Endothelial cell of umbilical vein (primary cell): ENCODE data around the gene RAB27B. TPM values are rescaled to one million over a fixed set of nuclear protein-coding genes. Genes with fewer than 3 reads are reported as not detected.

ENCODE experiments used
- BruUV-seq: library from RNA; stranded (reverse); fragments of 400-500 nt; replicated peaks from 2 replicates; lab custom pipeline; 2021; lab: Mats Ljungman, UMichigan
- CTCF ChIA-PET: fragments of 300-600, 350-600 bp; sonication (Branson Sonifier 250); formaldehyde crosslinking; loops from one replicate; lab custom pipeline; 2021; ENCODE audit warnings: antibody characterized with exemption, inconsistent platforms; lab: Charles Lee
- POLR2A ChIA-PET: fragments of 300-600, 350-600 bp; sonication (Branson Sonifier 250); formaldehyde crosslinking; loops from one replicate; lab custom pipeline; 2021; ENCODE audit warnings: antibody characterized with exemption, inconsistent platforms; lab: Charles Lee
- DNase-seq: peaks from one replicate; pipeline ENCODE4 v3.0.0-alpha.2; 2011; ENCODE audit warnings: low read depth, low spot score
- FAIRE-seq: peaks from 2 replicates; lab custom pipeline; 2011; peaks lifted over from hg19 to GRCh38; lab: Jason Lieb, UNC
- H2AFZ ChIP-seq: 2 replicates; pipeline ENCODE4 v1.6.0; 2012; ENCODE audit warnings: low read depth, low read length, control low read depth, inconsistent platforms
- H3K27ac ChIP-seq: 2 replicates; pipeline ENCODE4 v1.5.1; 2011; ENCODE audit warnings: low read depth, mild to moderate bottlenecking, control low read depth, low read length, moderate library complexity; ENCODE audit not compliant: insufficient read depth
- H3K27me3 ChIP-seq, 2 experiments: 2 replicates each; pipeline versions ENCODE4 v1.6.0 to v1.6.1; 2011; ENCODE audit warnings: low read length in 2 of 2, mixed read lengths in 1 of 2; ENCODE audit not compliant: control insufficient read depth in 2 of 2, insufficient read depth in 2 of 2
- H3K36me3 ChIP-seq, 2 experiments: 2 replicates in 1 of 2; 3 replicates in 1 of 2; pipeline ENCODE4 v1.5.1; 2011; ENCODE audit warnings: low read length in 2 of 2, mild to moderate bottlenecking in 1 of 2, moderate library complexity in 1 of 2; ENCODE audit not compliant: control insufficient read depth in 2 of 2, insufficient read depth in 2 of 2; ENCODE audit errors: extremely low read depth in 1 of 2
- H3K4me1 ChIP-seq: 3 replicates; pipeline ENCODE4 v1.5.1; 2011; ENCODE audit warnings: mild to moderate bottlenecking, low read length; ENCODE audit not compliant: control insufficient read depth, insufficient read depth; ENCODE audit errors: extremely low read depth
- H3K4me2 ChIP-seq: 2 replicates; pipeline ENCODE4 v1.6.1; 2011; ENCODE audit warnings: low read length, control low read depth, mixed read lengths; ENCODE audit not compliant: insufficient read depth
- H3K4me3 ChIP-seq, 3 experiments: fragments of 200-600 bp in 1 of 3; sonication (generic), shearing (Covaris generic) in 1 of 3; replicated peaks in 1 of 3; 2 replicates each; pipeline ENCODE4 v1.5.1; 2011 to 2016; ENCODE audit warnings: control low read depth in 3 of 3, low read length in 3 of 3, mild to moderate bottlenecking in 2 of 3, inconsistent platforms in 1 of 3, low read depth in 1 of 3, moderate library complexity in 1 of 3; ENCODE audit not compliant: insufficient read depth in 1 of 3
- H3K79me2 ChIP-seq: 2 replicates; pipeline ENCODE4 v1.6.0; 2012; ENCODE audit warnings: low read length, inconsistent platforms; ENCODE audit not compliant: control insufficient read depth, insufficient read depth
- H3K9ac ChIP-seq: replicated peaks from 2 replicates; pipeline ENCODE3; 2011; ENCODE audit warnings: low read length, control low read depth; ENCODE audit not compliant: insufficient read depth; ENCODE audit errors: extremely low read depth
- H3K9me1 ChIP-seq: replicated peaks from 3 replicates; pipeline ENCODE4 v1.6.0; 2011; ENCODE audit warnings: mild to moderate bottlenecking, low read length; ENCODE audit not compliant: control insufficient read depth, insufficient read depth; ENCODE audit errors: extremely low read depth
- H3K9me3 ChIP-seq: replicated peaks from 2 replicates; pipeline ENCODE4 v1.5.1; 2012; ENCODE audit warnings: low read length, inconsistent platforms; ENCODE audit not compliant: control insufficient read depth, insufficient read depth
- H4K20me1 ChIP-seq: replicated peaks from 2 replicates; pipeline ENCODE3; 2011; ENCODE audit warnings: mild to moderate bottlenecking, low read length; ENCODE audit not compliant: control insufficient read depth, insufficient read depth; ENCODE audit errors: extremely low read depth
- CTCF ChIP-seq, 2 donors: IDR thresholded peaks; 1 replicate in 1 of 2; 2 replicates in 1 of 2; pipeline ENCODE4 v1.5.1; 2011; ENCODE audit warnings: low read length in 2 of 2, mild to moderate bottlenecking in 2 of 2, moderate library complexity in 2 of 2, control low read depth in 1 of 2, inconsistent platforms in 1 of 2, low read depth in 1 of 2; ENCODE audit not compliant: insufficient read depth in 1 of 2; ENCODE audit errors: extremely low read depth in 1 of 2
- EZH2 ChIP-seq: IDR thresholded peaks from 2 replicates; pipeline ENCODE4 v1.6.1; 2012; ENCODE audit warnings: borderline replicate concordance, low read depth, mild to moderate bottlenecking, moderate library complexity, low read length, inconsistent platforms; ENCODE audit not compliant: severe bottlenecking
- FOS ChIP-seq: IDR thresholded peaks from 2 replicates; pipeline ENCODE4 v1.6.1; 2011; ENCODE audit warnings: mild to moderate bottlenecking, low read length, moderate library complexity, borderline replicate concordance; ENCODE audit not compliant: insufficient read depth
- GATA2 ChIP-seq: IDR thresholded peaks from 2 replicates; pipeline ENCODE4 v1.7.0; 2011; ENCODE audit warnings: low read depth, mild to moderate bottlenecking, moderate library complexity, mixed read lengths, low read length; ENCODE audit not compliant: insufficient read length, insufficient read depth
- JUN ChIP-seq: IDR thresholded peaks from 2 replicates; pipeline ENCODE4 v1.6.1; 2011; ENCODE audit warnings: borderline replicate concordance, low read depth; ENCODE audit not compliant: insufficient read length, insufficient read depth
- MAX ChIP-seq: IDR thresholded peaks from 2 replicates; pipeline ENCODE4 v1.6.1; 2011; ENCODE audit not compliant: insufficient read depth, insufficient read length
- MYC ChIP-seq: IDR thresholded peaks from one replicate; pipeline ENCODE4 v1.6.1; 2011; ENCODE audit warnings: mild to moderate bottlenecking, low read depth, low read length
- POLR2A ChIP-seq: IDR thresholded peaks from 2 replicates; pipeline ENCODE4 v1.6.1; 2012; ENCODE audit warnings: low read depth, mild to moderate bottlenecking, control low read depth, low read length
- POLR2AphosphoS5 ChIP-seq: IDR thresholded peaks from 2 replicates; pipeline ENCODE4 v1.6.1; 2012; ENCODE audit warnings: low read depth, mild to moderate bottlenecking, control low read depth, low read length, moderate library complexity; ENCODE audit not compliant: insufficient read depth
- dilution Hi-C: fragments of 300-500 bp; cut with MboI; formaldehyde crosslinking; loops from one replicate; pipeline ENCODE4 v1.15.0; 2019; ENCODE audit warnings: low sequenced_read_pairs; ENCODE audit not compliant: extremely low pct_ligation_motif_present
- intact Hi-C: fragments of 100-400 bp; cut with micrococcal nuclease; formaldehyde crosslinking; loops from one replicate; pipeline ENCODE4 v1.10.0; 2022
- polyA plus RNA-seq, 4 experiments: library from polyadenylated mRNA; depleted of rRNA in 3 of 4; stranded (reverse) in 3 of 4; unstranded in 1 of 4; fragments of >200 nt; gene quantifications; 2 replicates each; pipeline versions ENCODE4 v1.2.1 to v1.2.3, GENCODE V29; 2011 to 2012; ENCODE audit warnings: missing spikeins in 1 of 4
- total RNA-seq: library from RNA; stranded (reverse); gene quantifications from 2 replicates; pipeline ENCODE4 v1.2.3, GENCODE V29; 2021

RAB27B gene
- total and polyA plus RNA-seq, 2 donors (not counting 3 experiments of a cell fraction or from before 2014, with no cell fraction given), result not detected

GRCh38 chr18:54878159-54878622 lies 49.9 kb downstream of the RAB27B start:
- dilution Hi-C loops, result no loop called here
- H3K9me1 ChIP-seq, result no peaks in the 10 kb centered on the region
- no peak overlapping the region for H2AFZ ChIP-seq
- ChIA-PET CTCF (no interaction called here), POLR2A (no interaction called here)
- DNase-seq (no peak), FAIRE-seq (no peak)
- no peaks in the 10 kb centered on the region for H4K20me1 ChIP-seq
- H3K27ac ChIP-seq, result no peak overlapping the region
- H3K79me2 ChIP-seq, result no peaks in the 10 kb centered on the region
- H3K4me1 ChIP-seq, result no peaks in the 10 kb centered on the region
- no peak overlapping the region for H3K4me3 ChIP-seq
- TF ChIP-seq EZH2, result no peak
- H3K9me3 ChIP-seq, result no peaks in the 10 kb centered on the region
- no peaks in the 10 kb centered on the region for H3K36me3 ChIP-seq
- H3K27me3 ChIP-seq, result peaks cover 2 to 10% of the 10 kb centered on the region in 2 experiments
- BruUV-seq, result no TSS peak
- no peak overlapping the region for H3K9ac ChIP-seq
- H3K4me2 ChIP-seq, result no peak overlapping the region
- intact Hi-C loops, result no loop called here

- Histone ChIP-seq H3K27me3 (peaks cover 5 to 12% of the 10 kb centered on the region in 2 experiments), H3K4me1 (no peaks in the 10 kb centered on the region), H3K4me3 (no peak overlapping the region), H3K9me1 (no peaks in the 10 kb centered on the region), H3K79me2 (no peaks in the 10 kb centered on the region), H3K27ac (no peak overlapping the region), H3K9me3 (no peaks in the 10 kb centered on the region), H2AFZ (no peak overlapping the region), H3K36me3 (no peaks in the 10 kb centered on the region), H3K4me2 (no peak overlapping the region), H4K20me1 (no peaks in the 10 kb centered on the region), H3K9ac (no peak overlapping the region)
- DNase-seq (no peak), FAIRE-seq (no peak)
- ChIA-PET CTCF (no interaction called here), POLR2A (no interaction called here)
- no TSS peak for BruUV-seq
- no peak for TF ChIP-seq FOS
- TF ChIP-seq GATA2, result no peak
- no peak for TF ChIP-seq MYC
- TF ChIP-seq CTCF (IDR thresholded peaks at IDR 0.05; ENCODE audit: extremely low read depth in 1 of 2, insufficient read depth in 1 of 2, low read depth in 1 of 2, low read length in 2 of 2), result no peak
- TF ChIP-seq JUN, result no peak
- TF ChIP-seq POLR2AphosphoS5, result no peak
- TF ChIP-seq EZH2, result no peak
- no peak for TF ChIP-seq MAX
- TF ChIP-seq POLR2A, result no peak
- intact Hi-C loops, result no loop called here
- dilution Hi-C loops, result no loop called here
Measured at GRCh38 chr18:54878659-54879358, 50.5 kb downstream of the RAB27B start.
